ENCODE measurements around the gene FCRL3. TPM values are rescaled to one million over a fixed set of nuclear protein-coding genes. Genes with fewer than 3 reads are reported as not detected.

FCRL3 gene
- total and polyA plus RNA-seq, 2 of the 13 experiments (the other 11 are each of a cell fraction or from before 2014, with no cell fraction given) = not detected

DNA sequence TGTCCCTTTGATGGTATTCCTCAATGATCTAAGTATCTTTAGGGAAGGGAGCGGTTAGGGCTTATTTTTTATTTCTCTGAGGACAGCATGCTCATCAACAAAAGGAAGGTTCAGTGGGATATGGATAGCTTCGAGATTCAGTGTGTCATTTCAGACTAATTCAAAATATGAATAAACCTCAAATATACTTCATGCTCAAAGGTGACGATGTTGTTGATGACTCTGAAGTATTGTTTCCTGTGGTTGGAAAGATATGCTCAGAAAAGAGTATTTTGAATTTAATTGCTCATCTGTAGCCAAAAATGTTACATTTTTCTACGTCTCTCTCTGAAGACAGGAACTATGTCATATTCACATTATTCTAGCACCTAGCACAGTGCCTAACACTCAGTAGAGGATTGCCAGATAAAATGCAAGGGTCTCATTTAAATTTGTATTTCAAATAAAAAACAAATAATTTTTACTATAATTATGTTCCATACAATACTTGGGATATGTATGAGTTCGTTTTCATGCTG, 1.8 kb upstream of the FCRL3 start:
- no peak overlapping the region for H3K4me2 ChIP-seq (ENCODE audit: low read depth, low read length)
- DNase-seq (ENCODE audit: low spot score) (no peak), FAIRE-seq (no peak), ATAC-seq (no peak)
- no peaks in the 10 kb centered on the region for H3K79me2 ChIP-seq (ENCODE audit: insufficient read depth, low read length)
- H2AFZ ChIP-seq (ENCODE audit: low read length) = no peak overlapping the region
- H3K27ac ChIP-seq (ENCODE audit: extremely low read length, insufficient read depth, low read length) = no peak overlapping the region
- in situ Hi-C loops (cut with HindIII; ENCODE audit: extremely low pct_ligation_motif_present, low pct_unique_long_range_greater_than_20kb) (no loop called here), intact Hi-C loops (cut with micrococcal nuclease; ENCODE audit: unreplicated experiment) (no loop called here)
- TF ChIP-seq HIVEP1 (CRISPR knock-in tag; IDR thresholded peaks at IDR 0.05) = no peak
- TF ChIP-seq ZNF274 (CRISPR knock-in tag; IDR thresholded peaks at IDR 0.05) = no peak
- TF ChIP-seq SNRNP70 (IDR thresholded peaks at IDR 0.05; ENCODE audit: low read depth, low read length) = no peak
- TF ChIP-seq, protein P1, sequence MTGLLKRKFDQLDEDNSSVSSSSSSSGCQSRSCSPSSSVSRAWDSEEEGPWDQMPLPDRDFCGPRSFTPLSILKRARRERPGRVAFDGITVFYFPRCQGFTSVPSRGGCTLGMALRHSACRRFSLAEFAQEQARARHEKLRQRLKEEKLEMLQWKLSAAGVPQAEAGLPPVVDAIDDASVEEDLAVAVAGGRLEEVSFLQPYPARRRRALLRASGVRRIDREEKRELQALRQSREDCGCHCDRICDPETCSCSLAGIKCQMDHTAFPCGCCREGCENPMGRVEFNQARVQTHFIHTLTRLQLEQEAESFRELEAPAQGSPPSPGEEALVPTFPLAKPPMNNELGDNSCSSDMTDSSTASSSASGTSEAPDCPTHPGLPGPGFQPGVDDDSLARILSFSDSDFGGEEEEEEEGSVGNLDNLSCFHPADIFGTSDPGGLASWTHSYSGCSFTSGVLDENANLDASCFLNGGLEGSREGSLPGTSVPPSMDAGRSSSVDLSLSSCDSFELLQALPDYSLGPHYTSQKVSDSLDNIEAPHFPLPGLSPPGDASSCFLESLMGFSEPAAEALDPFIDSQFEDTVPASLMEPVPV (CRISPR knock-in tag; IDR thresholded peaks at IDR 0.05) = no peak
- TF ChIP-seq, protein P2, sequence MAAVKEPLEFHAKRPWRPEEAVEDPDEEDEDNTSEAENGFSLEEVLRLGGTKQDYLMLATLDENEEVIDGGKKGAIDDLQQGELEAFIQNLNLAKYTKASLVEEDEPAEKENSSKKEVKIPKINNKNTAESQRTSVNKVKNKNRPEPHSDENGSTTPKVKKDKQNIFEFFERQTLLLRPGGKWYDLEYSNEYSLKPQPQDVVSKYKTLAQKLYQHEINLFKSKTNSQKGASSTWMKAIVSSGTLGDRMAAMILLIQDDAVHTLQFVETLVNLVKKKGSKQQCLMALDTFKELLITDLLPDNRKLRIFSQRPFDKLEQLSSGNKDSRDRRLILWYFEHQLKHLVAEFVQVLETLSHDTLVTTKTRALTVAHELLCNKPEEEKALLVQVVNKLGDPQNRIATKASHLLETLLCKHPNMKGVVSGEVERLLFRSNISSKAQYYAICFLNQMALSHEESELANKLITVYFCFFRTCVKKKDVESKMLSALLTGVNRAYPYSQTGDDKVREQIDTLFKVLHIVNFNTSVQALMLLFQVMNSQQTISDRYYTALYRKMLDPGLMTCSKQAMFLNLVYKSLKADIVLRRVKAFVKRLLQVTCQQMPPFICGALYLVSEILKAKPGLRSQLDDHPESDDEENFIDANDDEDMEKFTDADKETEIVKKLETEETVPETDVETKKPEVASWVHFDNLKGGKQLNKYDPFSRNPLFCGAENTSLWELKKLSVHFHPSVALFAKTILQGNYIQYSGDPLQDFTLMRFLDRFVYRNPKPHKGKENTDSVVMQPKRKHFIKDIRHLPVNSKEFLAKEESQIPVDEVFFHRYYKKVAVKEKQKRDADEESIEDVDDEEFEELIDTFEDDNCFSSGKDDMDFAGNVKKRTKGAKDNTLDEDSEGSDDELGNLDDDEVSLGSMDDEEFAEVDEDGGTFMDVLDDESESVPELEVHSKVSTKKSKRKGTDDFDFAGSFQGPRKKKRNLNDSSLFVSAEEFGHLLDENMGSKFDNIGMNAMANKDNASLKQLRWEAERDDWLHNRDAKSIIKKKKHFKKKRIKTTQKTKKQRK (IDR thresholded peaks at IDR 0.05; ENCODE audit: low read length) = no peak
- TF ChIP-seq ZSCAN20 (CRISPR knock-in tag; IDR thresholded peaks at IDR 0.05; ENCODE audit: borderline replicate concordance) = no peak
- TF ChIP-seq, protein P3, sequence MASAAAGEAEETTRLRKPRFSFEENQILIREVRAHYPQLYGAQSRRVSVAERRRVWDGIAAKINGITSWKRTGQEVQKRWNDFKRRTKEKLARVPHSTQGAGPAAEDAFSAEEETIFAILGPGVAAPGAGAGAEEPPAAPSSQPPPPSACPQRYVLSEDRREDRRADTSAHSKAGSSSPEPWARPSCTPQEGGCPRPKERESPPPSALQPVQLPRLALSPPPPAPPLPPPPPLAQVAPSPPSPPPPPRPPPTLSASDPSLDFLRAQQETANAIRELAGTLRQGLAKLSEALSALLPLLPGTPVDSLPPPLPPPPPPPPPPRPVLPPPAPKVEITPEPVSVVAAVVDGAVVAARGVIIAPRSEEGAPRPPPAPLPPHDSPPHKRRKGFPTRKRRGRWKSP (CRISPR knock-in tag; IDR thresholded peaks at IDR 0.05) = no peak
- no peak for TF ChIP-seq ZNF776 (CRISPR knock-in tag; IDR thresholded peaks at IDR 0.05)
- TF ChIP-seq ZNF883 (CRISPR knock-in tag; IDR thresholded peaks at IDR 0.05; ENCODE audit: not compliant biosample characterization) = no peak
- TF ChIP-seq SETDB1 (CRISPR knock-in tag; IDR thresholded peaks at IDR 0.05; ENCODE audit: borderline replicate concordance) = no peak
- no peak for TF ChIP-seq POLR2A (IDR thresholded peaks at IDR 0.05; ENCODE audit: insufficient read depth in 1 of 2, low read depth in 2 of 2, low read length in 2 of 2)
- TF ChIP-seq, protein P4, sequence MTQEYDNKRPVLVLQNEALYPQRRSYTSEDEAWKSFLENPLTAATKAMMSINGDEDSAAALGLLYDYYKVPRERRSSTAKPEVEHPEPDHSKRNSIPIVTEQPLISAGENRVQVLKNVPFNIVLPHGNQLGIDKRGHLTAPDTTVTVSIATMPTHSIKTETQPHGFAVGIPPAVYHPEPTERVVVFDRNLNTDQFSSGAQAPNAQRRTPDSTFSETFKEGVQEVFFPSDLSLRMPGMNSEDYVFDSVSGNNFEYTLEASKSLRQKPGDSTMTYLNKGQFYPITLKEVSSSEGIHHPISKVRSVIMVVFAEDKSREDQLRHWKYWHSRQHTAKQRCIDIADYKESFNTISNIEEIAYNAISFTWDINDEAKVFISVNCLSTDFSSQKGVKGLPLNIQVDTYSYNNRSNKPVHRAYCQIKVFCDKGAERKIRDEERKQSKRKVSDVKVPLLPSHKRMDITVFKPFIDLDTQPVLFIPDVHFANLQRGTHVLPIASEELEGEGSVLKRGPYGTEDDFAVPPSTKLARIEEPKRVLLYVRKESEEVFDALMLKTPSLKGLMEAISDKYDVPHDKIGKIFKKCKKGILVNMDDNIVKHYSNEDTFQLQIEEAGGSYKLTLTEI (CRISPR knock-in tag; conservative IDR thresholded peaks at IDR 0.05) = no peak
- no peak for TF ChIP-seq MIER3 (CRISPR knock-in tag; IDR thresholded peaks at IDR 0.05; ENCODE audit: borderline replicate concordance)
- no peak for TF ChIP-seq ZC3H13 (CRISPR knock-in tag; IDR thresholded peaks at IDR 0.05)
- TF ChIP-seq PITX1 (CRISPR knock-in tag; IDR thresholded peaks at IDR 0.05) = no peak
- no peak for TF ChIP-seq SMAD1 (CRISPR knock-in tag; IDR thresholded peaks at IDR 0.05; ENCODE audit: borderline replicate concordance, low read depth)
- TF ChIP-seq MEIS2 (CRISPR knock-in tag; IDR thresholded peaks at IDR 0.05) = no peak
- no peak for TF ChIP-seq KMT2B (CRISPR knock-in tag; IDR thresholded peaks at IDR 0.05)
- H4K20me1 ChIP-seq (ENCODE audit: insufficient read depth, low read length) = no peaks in the 10 kb centered on the region
- H3K4me1 ChIP-seq (ENCODE audit: insufficient read depth, low read length) = no peaks in the 10 kb centered on the region
- no TSS peak for BruUV-seq (replicated peaks)
- no peak overlapping the region for H3K4me3 ChIP-seq (replicated peaks in 1 of 3; ENCODE audit: insufficient read depth in 1 of 3, low read depth in 2 of 3, low read length in 3 of 3)
- ChIA-PET POLR2A (no interaction called here), CTCF (ENCODE audit: low intra/inter-chr PET ratio, low total read pairs) (no interaction called here)
- 2% methylated on average over 5 of the region's 5 CpGs for WGBS (ENCODE audit: low lambda C conversion rate)
- H3K27me3 ChIP-seq (ENCODE audit: control insufficient read depth in 1 of 2, insufficient read depth in 2 of 2, low read length in 2 of 2) = 0 out of 5 replicates have a peak, but pooled peaks cover 0 to 1% of the 10 kb centered on the region in 2 experiments
- no peaks in the 10 kb centered on the region for H3K9me3 ChIP-seq (ENCODE audit: low read length)
- no peak overlapping the region for H3K9ac ChIP-seq (ENCODE audit: insufficient read depth, low read depth, low read length)
- no peaks in the 10 kb centered on the region for H3K36me3 ChIP-seq (replicated peaks in 1 of 2; ENCODE audit: control insufficient read depth in 1 of 2, insufficient read depth in 2 of 2, low read length in 2 of 2)

All from HepG2 (cell line).